Central memory CD4-positive, alpha-beta T cell (primary cell): ENCODE measurements around the gene SORT1.
"Not testable (repeated sequence)": the region's sequence is repeated elsewhere in the genome, so short reads cannot be mapped to it uniquely, and the experiment has no call there.

Source experiments
- DNase-seq: peaks from one replicate; pipeline ENCODE4 v3.0.0; 2022
- total RNA-seq, 3 experiments: gene quantifications; one replicate each; lab custom pipeline; 2026; lab: John Stamatoyannopoulos, UW

The SORT1 gene
- 0 to 0.81 (median 0.11) reads per million in 3 experiments for total RNA-seq

DNA sequence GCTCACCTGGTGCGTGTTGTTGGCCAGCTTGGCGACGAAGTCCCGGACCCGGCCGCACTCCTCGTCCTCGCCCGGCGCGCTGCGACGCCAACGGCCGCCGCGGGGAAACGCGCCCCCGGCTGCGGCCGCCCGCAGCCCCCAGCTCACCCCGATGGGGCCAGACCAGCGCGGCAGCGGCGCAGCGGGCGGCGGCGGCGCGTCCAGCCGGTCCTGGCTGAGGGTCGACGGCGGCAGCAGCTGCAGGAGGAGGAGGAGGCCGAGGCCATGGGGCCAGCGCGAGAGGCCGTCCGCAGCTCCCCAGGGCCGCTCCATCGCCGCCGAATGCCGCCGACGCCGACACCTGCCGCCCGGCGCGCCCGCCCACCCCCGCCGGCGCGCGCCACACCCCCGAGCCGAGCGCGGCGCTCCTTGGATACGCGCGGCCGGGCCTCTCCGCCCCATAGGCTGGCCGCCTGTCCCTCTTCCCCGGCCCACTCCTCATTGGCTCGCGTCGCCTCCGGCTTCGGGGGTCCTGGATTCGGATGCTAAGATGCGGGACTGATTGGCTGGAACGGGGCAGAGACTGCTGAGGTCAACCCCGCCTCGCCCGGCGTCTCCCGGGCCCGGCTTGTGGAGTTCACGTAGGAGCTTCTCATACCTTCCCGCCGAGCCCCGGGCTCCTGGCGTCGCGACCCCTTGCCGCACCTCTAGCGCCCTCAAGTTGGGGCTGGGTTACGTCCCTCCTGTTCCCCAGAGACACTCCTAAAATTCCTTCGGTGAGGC, at the start of gene SORT1:
Gene SORT1 (minus strand): TSS at position 338 of the 762 bp plus-strand sequence. CDS start 26 bp downstream, at position 312.
- peak; percentile 25 for DNase-seq

GRCh38 chr1:109445949-109446695, 48.4 kb upstream of the SORT1 start:
- DNase-seq, result not testable (repeated sequence)

DNA sequence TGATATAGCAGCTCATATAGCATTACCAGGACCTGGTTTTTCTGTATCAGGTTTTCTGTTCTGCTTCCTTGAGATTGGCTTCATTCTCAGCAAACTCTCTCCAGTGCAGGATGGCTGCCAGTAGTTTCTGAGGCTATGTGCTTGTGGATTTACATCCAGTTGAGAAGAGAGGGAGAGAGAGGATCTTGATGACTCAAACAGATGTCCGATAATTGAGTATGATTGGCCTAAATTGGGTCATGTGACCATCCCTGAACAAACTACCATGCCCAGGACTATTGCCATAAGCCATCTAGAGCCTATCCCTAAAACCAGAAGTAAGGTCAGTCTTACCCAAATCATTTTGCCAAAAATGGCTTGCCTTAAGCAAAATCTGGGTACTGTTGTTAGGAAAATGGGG, 46.6 kb upstream of the SORT1 start:
- no peak for DNase-seq

DNA sequence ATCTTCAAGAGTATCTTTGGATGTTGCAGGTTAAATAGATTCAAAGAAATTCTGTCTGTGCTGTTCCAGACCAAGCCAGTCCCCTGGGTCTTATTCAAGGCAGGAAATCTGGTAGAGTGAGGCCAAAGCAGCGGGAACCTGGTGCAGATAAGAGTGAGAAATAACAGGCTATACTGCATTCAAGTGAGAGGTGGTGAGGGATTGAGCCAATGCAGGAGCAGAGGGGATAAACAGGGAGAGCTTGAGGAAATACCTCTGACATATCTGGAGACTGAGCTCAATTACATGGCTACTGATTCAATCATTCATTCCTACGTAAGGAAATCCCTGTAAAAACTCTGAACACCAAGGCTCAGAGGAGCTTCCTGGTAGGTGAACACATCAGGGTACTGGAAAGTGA, 45.8 kb upstream of the SORT1 start:
- no peak for DNase-seq

- DNase-seq, result no peak
Measured at GRCh38 chr1:109441069-109441468, 43.4 kb upstream of the SORT1 start.

GRCh38 chr1:109438798-109439297, 41.1 kb upstream of the SORT1 start:
- no peak for DNase-seq

- no peak for DNase-seq
Measured at GRCh38 chr1:109434484-109434883, 36.8 kb upstream of the SORT1 start.

- DNase-seq, result no peak
Measured at GRCh38 chr1:109433322-109433721, 35.6 kb upstream of the SORT1 start.

- DNase-seq, result no peak
Measured at GRCh38 chr1:109432336-109432735, 34.6 kb upstream of the SORT1 start.

- DNase-seq, result peak; percentile 5
Measured at GRCh38 chr1:109427171-109427467, 29.4 kb upstream of the SORT1 start.

GRCh38 chr1:109426281-109427170, 28.8 kb upstream of the SORT1 start, which contains the start of gene PSMA5:
TSS of gene PSMA5 (minus strand) at chr1:109426448. CDS start at chr1:109426330, 118 bp downstream.
- peak; percentile 96 for DNase-seq

DNA sequence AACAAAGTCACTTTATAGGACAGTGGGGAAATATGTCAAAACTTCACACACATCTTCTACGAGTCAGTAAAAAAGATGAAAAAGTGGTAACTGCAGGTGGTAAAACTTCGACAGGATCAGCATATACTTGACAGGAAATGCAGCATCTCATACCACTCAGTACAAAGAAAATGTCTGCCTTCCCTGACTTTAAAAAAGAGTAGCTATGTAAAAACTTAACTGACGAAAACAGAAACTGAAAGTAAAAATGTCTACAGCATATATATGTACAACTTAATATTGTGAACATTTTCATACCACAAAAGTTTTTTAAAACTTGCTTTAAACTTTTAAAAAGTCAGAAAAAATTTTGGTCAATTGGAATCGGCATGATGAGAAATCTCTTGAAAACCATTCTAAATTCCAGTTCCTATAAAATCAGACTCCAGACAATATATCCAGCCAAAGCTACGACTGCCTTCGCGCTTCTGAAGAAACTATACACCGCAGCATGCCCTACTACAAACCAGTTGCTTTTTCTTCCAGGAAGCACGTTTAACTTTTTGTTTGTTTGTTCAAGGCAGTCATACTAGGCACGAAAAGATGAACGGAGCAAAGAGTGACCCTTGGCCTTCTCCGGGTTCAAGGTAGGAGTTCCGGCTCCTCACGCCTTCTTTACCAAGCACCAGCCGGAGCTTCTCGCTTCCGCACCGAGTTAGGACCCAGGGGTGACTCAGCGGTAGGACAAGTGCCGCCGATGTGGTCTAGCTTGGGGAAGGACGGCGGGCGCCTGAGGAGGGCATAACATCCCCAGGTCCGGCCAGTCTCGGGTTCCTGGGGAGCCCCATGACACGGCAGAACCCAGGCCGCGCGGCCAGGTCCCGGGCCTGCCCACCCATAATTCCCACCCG, 27.9 kb upstream of the SORT1 start:
- DNase-seq, result peak; percentile 74

DNA sequence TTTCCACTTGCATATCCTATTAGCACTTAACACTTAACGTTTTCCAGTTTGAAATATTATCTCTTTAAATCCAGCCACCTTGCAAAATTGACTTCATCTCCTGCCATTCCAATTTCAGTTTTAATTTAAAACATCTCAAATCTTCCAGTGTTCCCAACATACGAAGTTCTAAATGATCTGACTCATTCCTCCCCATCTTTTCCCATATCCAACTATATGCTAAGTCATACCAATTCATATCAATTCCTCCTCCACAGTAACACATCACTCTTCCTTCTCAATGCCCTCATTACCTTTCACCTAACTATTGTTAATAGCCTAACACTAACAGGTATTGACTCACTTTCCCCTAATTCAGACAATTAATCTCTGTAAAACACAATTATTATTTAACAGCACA, 25.8 kb upstream of the SORT1 start:
- DNase-seq, result no peak

DNA sequence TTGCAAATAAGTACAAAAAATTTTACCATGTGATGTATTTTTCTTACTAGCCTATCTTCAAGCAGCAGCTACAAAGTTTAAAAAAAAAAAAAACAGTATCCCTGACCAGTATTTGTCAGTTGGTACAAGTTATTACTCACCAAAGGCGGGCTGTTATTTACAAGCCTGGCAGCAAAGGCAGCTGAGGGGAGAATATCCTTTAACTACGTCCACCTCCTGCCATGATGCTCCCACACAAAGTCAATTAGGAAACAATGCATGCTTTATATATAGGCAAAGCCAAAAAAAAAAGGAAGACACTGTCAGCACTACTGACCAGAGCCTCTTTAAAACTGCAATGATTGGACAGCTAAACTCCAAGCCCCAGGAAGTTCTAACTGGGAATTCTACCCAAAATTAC, 14.8 kb upstream of the SORT1 start:
- no peak for DNase-seq

GRCh38 chr1:109404838-109405237, 7.1 kb upstream of the SORT1 start:
- no peak for DNase-seq

GRCh38 chr1:109402025-109402424, 4.3 kb upstream of the SORT1 start:
- no peak for DNase-seq

- DNase-seq, result no peak
Measured at GRCh38 chr1:109400035-109400655, 2.4 kb upstream of the SORT1 start.

- peak; percentile 49 for DNase-seq
Measured at GRCh38 chr1:109399326-109399957, 1.7 kb upstream of the SORT1 start.

DNA sequence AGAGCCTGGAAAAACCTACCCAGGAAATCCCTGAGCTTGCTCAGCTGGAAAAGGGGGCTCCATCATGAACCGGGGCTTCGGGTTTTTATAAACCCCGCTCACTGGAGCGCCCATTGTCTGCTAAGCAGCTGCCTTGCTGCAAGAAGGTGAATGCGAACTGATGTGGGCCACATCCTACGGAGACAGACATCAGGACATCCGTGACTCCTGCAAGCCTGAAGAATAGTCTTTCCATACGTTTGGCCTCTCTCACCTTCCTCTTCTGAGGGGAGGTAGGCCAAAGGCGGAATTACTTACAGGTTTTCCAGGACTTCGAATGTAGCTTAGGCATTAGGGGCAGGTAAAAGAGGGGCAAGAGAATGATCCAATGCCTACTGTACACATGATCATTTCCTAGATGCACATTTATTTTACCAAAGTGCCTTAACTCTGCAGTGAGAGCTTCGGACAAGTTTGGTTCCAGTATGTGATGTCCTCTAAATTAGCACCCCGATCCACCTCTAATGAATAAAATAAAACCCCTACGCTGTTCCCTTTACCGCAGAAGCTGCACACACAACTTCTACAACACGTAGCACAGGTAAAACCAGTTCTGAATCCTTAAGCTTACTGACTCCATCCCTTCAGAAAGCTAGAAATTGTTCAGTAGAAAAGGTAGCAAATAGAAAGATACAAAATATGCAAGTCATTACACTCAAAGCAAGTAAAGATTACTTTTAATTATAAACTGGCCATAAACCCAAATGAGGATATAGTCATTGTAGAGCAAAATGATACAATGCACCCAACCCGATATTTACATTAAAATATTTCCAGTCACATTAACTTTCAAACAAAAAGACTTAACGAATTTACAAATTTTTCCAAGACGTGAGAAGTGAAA, 866 bp upstream of the SORT1 start:
- no peak for DNase-seq
